ENCODE data around the gene ARHGAP28.

GRCh38 chr18:6796511-6796910 is 67.0 kb downstream of the ARHGAP28 start:
- no peak for TF ChIP-seq EZH2 (IDR thresholded peaks at IDR 0.05; ENCODE audit: insufficient read depth, poor library complexity, severe bottlenecking)
- no peak for TF ChIP-seq EZH2phosphoT487 (IDR thresholded peaks at IDR 0.05; ENCODE audit: insufficient read depth, low read depth)

Measured in GM23248 (cell line).